A549 (cell line): ENCODE measurements around the gene GRIK1. TPM values are rescaled to one million over a fixed set of nuclear protein-coding genes. Genes with fewer than 3 reads are reported as not detected.

Source experiments
- ATAC-seq, 2 experiments: fragments of 200-7000 bp in 1 of 2; fragments of >200 bp in 1 of 2; cut with Nextera tagmentation in 1 of 2; cut with Tn5 transposase in 1 of 2; 3 replicates each; pipeline versions ENCODE4 v1.8.0 to v1.9.1; 2018 to 2020; ENCODE audit warnings: mild to moderate bottlenecking in 1 of 2, moderate library complexity in 1 of 2
- CTCF ChIA-PET: fragments of 300-600 bp; sonication (Branson Sonifier 250); formaldehyde crosslinking; extraction: SDS; loops from one replicate; lab custom pipeline; 2021; ENCODE audit warnings: antibody characterized with exemption, inconsistent platforms; lab: Yijun Ruan, JAX
- POLR2A ChIA-PET: fragments of 350-600 bp; formaldehyde crosslinking; extraction: SDS; loops from one replicate; lab custom pipeline; 2021; ENCODE audit warnings: antibody characterized with exemption, inconsistent platforms; lab: Yijun Ruan, JAX
- DNase-seq, 2 experiments: peaks; one replicate each; pipeline versions ENCODE4 v3.0.0 to v3.0.0-alpha.2; 2011 to 2016; ENCODE audit warnings: low read depth in 1 of 2, low spot score in 1 of 2
- FAIRE-seq: peaks from 2 replicates; lab custom pipeline; 2011; peaks lifted over from hg19 to GRCh38; lab: Jason Lieb, UNC
- H3K27ac ChIP-seq, 2 experiments: fragments of >200 bp; sonication (Bioruptor Twin); formaldehyde crosslinking; 3 replicates each; pipeline ENCODE4 v1.5.1; 2016 to 2017
- H3K4me1 ChIP-seq: fragments of >200 bp; sonication (Bioruptor Twin); formaldehyde crosslinking; 3 replicates; pipeline ENCODE4 v1.6.1; 2016
- H3K4me2 ChIP-seq: fragments of >200 bp; sonication (Bioruptor Twin); formaldehyde crosslinking; 3 replicates; pipeline ENCODE4 v1.6.1; 2016
- H3K4me3 ChIP-seq: fragments of >200 bp; sonication (Bioruptor Twin); formaldehyde crosslinking; 3 replicates; pipeline ENCODE4 v1.5.1; 2016
- H3K9me3 ChIP-seq: fragments of >200 bp; sonication (Bioruptor Twin); formaldehyde crosslinking; 3 replicates; pipeline ENCODE4 v1.6.1; 2016
- CBX2 ChIP-seq: fragments of 200-600 bp; sonication (generic); IDR thresholded peaks from 2 replicates; pipeline ENCODE4 v1.6.1; 2016; ENCODE audit warnings: low read depth, mild to moderate bottlenecking, borderline replicate concordance
- CBX8 ChIP-seq: fragments of 200-600 bp; sonication (generic); IDR thresholded peaks from 2 replicates; pipeline ENCODE4 v1.6.1; 2016
- CEBPB ChIP-seq, 2 experiments: fragments of >200 bp in 1 of 2; sonication (Bioruptor Twin) in 1 of 2; formaldehyde crosslinking in 1 of 2; IDR thresholded peaks; 2 replicates each; pipeline ENCODE4 v1.6.1; 2012 to 2016
- CHD4 ChIP-seq: fragments of 200-600 bp; sonication (generic); IDR thresholded peaks from 2 replicates; pipeline ENCODE4 v1.6.1; 2016; ENCODE audit warnings: antibody characterized with exemption, mild to moderate bottlenecking, borderline replicate concordance
- FOSL2 ChIP-seq, 2 experiments: fragments of 450-650 bp in 1 of 2; fragments of >200 bp in 1 of 2; sonication (Bioruptor Twin) in 1 of 2; formaldehyde crosslinking; IDR thresholded peaks; 2 replicates each; pipeline versions ENCODE4 v1.5.0 to v1.6.1; 2016 to 2020; ENCODE audit warnings: mild to moderate bottlenecking in 1 of 2, moderate library complexity in 1 of 2
- FOXS1 ChIP-seq: fragments of 250-450 bp; sonication (Bioruptor Pico); IDR thresholded peaks from 2 replicates; pipeline ENCODE4 v1.5.0; 2020; ENCODE audit warnings: mild to moderate bottlenecking, moderate library complexity
- GATA3 ChIP-seq: IDR thresholded peaks from 2 replicates; pipeline ENCODE4 v1.6.1; 2012; ENCODE audit warnings: borderline replicate concordance
- HDAC2 ChIP-seq: fragments of 200-600 bp; sonication (generic); IDR thresholded peaks from 2 replicates; pipeline ENCODE4 v1.6.1; 2016
- HOXB13 ChIP-seq: fragments of 250-450 bp; sonication (Bioruptor Pico); IDR thresholded peaks from 2 replicates; pipeline ENCODE4 v1.5.0; 2020; ENCODE audit warnings: low read depth, mild to moderate bottlenecking, moderate library complexity
- HOXB5 ChIP-seq: fragments of 250-450 bp; sonication (Bioruptor Pico); IDR thresholded peaks from 2 replicates; pipeline ENCODE4 v1.5.0; 2020; ENCODE audit warnings: mild to moderate bottlenecking, moderate library complexity
- JUN ChIP-seq, 2 experiments: fragments of >200 bp; sonication (Bioruptor Twin); formaldehyde crosslinking; IDR thresholded peaks; 2 replicates in 1 of 2; 3 replicates in 1 of 2; pipeline ENCODE4 v1.6.1; 2016 to 2017
- KDM1A ChIP-seq: fragments of 200-600 bp; sonication (generic); IDR thresholded peaks from 2 replicates; pipeline ENCODE4 v1.6.1; 2016; ENCODE audit warnings: low read depth, mild to moderate bottlenecking
- KDM5A ChIP-seq: fragments of 200-600 bp; sonication (generic); IDR thresholded peaks from 2 replicates; pipeline ENCODE4 v1.6.1; 2016; ENCODE audit warnings: antibody characterized with exemption, mild to moderate bottlenecking
- NFE2L2 ChIP-seq: fragments of 150-350 bp; conservative IDR thresholded peaks from 2 replicates; pipeline ENCODE4 v1.6.1; 2014; ENCODE audit warnings: low read length
- NR3C1 ChIP-seq: fragments of >200 bp; sonication (Bioruptor Twin); formaldehyde crosslinking; IDR thresholded peaks from 3 replicates; pipeline ENCODE4 v1.6.1; 2017
- PHF8 ChIP-seq: fragments of 200-600 bp; sonication (generic); IDR thresholded peaks from 2 replicates; pipeline ENCODE4 v1.6.1; 2016; ENCODE audit warnings: low read depth, mild to moderate bottlenecking, antibody characterized with exemption, moderate library complexity, borderline replicate concordance
- POLR2A ChIP-seq: IDR thresholded peaks from 2 replicates; pipeline ENCODE4 v1.6.1; 2012; ENCODE audit warnings: mild to moderate bottlenecking, low read length
- RAD21 ChIP-seq, 2 experiments: fragments of >200 bp in 1 of 2; sonication (Bioruptor Twin) in 1 of 2; formaldehyde crosslinking in 1 of 2; IDR thresholded peaks in 1 of 2; conservative IDR thresholded peaks in 1 of 2; 2 replicates in 1 of 2; 3 replicates in 1 of 2; pipeline ENCODE4 v1.6.1; 2012 to 2018; ENCODE audit warnings: inconsistent platforms in 1 of 2
- RCOR1 ChIP-seq: fragments of 150-350 bp; IDR thresholded peaks from 2 replicates; pipeline ENCODE4 v1.6.1; 2014; ENCODE audit warnings: antibody characterized with exemption, low read length, low read depth
- RFX5 ChIP-seq: fragments of 450-650 bp; IDR thresholded peaks from 2 replicates; pipeline ENCODE4 v1.7.1; 2014; ENCODE audit warnings: antibody characterized with exemption, mild to moderate bottlenecking, moderate library complexity
- SMC3 ChIP-seq: fragments of >200 bp; sonication (Bioruptor Twin); formaldehyde crosslinking; IDR thresholded peaks from 3 replicates; pipeline ENCODE4 v1.6.1; 2018; ENCODE audit warnings: inconsistent platforms
- ZC3H11A ChIP-seq: fragments of 450-650 bp; IDR thresholded peaks from 2 replicates; pipeline ENCODE4 v1.6.1; 2014; ENCODE audit warnings: antibody characterized with exemption, mild to moderate bottlenecking
- ZFP36 ChIP-seq: fragments of 450-650 bp; IDR thresholded peaks from 2 replicates; pipeline ENCODE4 v1.6.1; 2014; ENCODE audit warnings: borderline replicate concordance; ENCODE audit not compliant: partially characterized antibody
- ZNF302 ChIP-seq: fragments of 250-450 bp; sonication (Bioruptor Pico); IDR thresholded peaks from 2 replicates; pipeline ENCODE4 v1.9.0; 2021; ENCODE audit warnings: inconsistent platforms, mild to moderate bottlenecking, moderate library complexity
- WGBS: methylation state at CpG from one replicate; pipeline ENCODE4 v1.1.6; 2017; ENCODE audit errors: missing lambda C conversion rate; 5-methylcytosine and 5-hydroxymethylcytosine counted together
- polyA plus RNA-seq, 4 experiments: library from polyadenylated mRNA; depleted of rRNA in 3 of 4; stranded (reverse); fragments of >200 nt; fragmentation: RNase III in 1 of 4; extraction: RNeasy Plus Mini Kit Qiagen cat#74134 plus additional on column Dnase treatment in 1 of 4; gene quantifications; 2 replicates in 3 of 4; 3 replicates in 1 of 4; pipeline ENCODE4 v1.2.3, GENCODE V29; 2011 to 2017
- TF ChIP-seq, protein P1 (sequence below): IDR thresholded peaks from 2 replicates; pipeline ENCODE4 v1.6.1; 2012
- TF ChIP-seq, protein P2 (sequence below): fragments of 200-600 bp; sonication (generic); IDR thresholded peaks from 2 replicates; pipeline ENCODE4 v1.6.1; 2016; ENCODE audit warnings: antibody characterized with exemption, mild to moderate bottlenecking, moderate library complexity
- TF ChIP-seq, protein P3 (sequence below): fragments of 150-350 bp; IDR thresholded peaks from 2 replicates; pipeline ENCODE4 v1.6.1; 2014; ENCODE audit warnings: low read depth, mild to moderate bottlenecking, low read length
- TF ChIP-seq, protein P4 (sequence below): fragments of 250-450 bp; sonication (Bioruptor Pico); IDR thresholded peaks from 2 replicates; pipeline ENCODE4 v1.5.0; 2021; ENCODE audit warnings: mild to moderate bottlenecking, moderate library complexity, borderline replicate concordance
- TF ChIP-seq, protein P5 (sequence below): fragments of 250-450 bp; sonication (Bioruptor Pico); IDR thresholded peaks from 2 replicates; pipeline ENCODE4 v1.5.0; 2020; ENCODE audit warnings: low read depth, mild to moderate bottlenecking, moderate library complexity

GRIK1 gene
- polyA plus RNA-seq, 2 of the 4 experiments (the other 2 are of a cell fraction) = not detected

DNA sequence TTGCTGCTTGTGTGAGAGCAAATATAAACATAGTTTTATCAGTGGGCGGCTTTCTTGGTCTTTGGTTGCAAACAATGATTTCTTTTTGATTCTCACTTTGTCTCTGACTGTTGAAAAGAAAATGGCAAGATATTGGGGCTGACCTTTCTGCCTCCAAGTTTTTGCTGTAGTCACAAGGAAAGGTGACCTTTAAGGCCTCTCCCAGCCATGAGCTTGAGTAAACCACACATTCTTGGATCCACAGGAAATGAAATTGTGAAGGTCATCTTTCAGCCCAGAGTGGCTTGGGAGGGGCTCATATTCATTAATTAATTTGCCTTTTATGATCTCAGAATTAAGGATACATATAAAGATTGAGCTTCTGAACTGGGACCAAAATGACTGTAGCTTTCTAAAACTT lies 399.5 kb downstream of the GRIK1 start:
- CTCF ChIA-PET = interaction anchor here (0.6 kb wide), 1 partner anchor 41 kb away, joined by 4 read pairs; no protein-coding TSS in a partner anchor
- TF ChIP-seq CHD4 (no peak), CBX8 (no peak), CEBPB (IDR thresholded peaks at IDR 0.05) (no peak), CBX2 (no peak)
- TF ChIP-seq, protein P1, sequence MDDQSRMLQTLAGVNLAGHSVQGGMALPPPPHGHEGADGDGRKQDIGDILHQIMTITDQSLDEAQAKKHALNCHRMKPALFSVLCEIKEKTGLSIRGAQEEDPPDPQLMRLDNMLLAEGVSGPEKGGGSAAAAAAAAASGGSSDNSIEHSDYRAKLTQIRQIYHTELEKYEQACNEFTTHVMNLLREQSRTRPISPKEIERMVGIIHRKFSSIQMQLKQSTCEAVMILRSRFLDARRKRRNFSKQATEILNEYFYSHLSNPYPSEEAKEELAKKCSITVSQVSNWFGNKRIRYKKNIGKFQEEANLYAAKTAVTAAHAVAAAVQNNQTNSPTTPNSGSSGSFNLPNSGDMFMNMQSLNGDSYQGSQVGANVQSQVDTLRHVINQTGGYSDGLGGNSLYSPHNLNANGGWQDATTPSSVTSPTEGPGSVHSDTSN = no peak
- H3K4me2 ChIP-seq = no peak overlapping the region
- no peaks in the 10 kb centered on the region for H3K9me3 ChIP-seq
- 59% methylated on average over 1 of the region's 1 CpG for WGBS
- H3K4me1 ChIP-seq = no peaks in the 10 kb centered on the region
- no peak overlapping the region for H3K4me3 ChIP-seq
- no peak overlapping the region for H3K27ac ChIP-seq
- ATAC-seq (no peak), DNase-seq (no peak), FAIRE-seq (no peak)
- POLR2A ChIA-PET = no interaction called here

DNA sequence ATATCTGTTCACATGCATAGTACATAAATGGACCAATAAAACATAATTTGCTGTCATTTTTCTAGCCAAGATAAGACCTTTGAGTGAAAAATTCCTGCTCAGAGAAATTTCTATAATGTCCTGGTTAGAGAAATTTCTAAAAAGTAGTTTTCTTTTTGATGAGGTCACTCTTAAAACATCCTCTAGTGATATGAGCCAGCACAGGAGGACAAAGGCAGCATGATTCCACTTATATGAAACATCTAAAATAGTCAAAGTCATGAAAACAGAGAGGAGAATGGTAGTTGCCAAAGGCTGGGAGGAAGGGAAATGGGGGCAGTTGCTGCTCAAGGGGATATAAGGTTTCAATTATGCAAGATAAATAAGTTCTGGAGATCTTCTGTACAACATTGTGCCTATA lies 401.7 kb downstream of the GRIK1 start:
- no peak overlapping the region for H3K4me2 ChIP-seq
- no peak overlapping the region for H3K4me3 ChIP-seq
- no peaks in the 10 kb centered on the region for H3K4me1 ChIP-seq
- ChIA-PET POLR2A (no interaction called here), CTCF (no interaction called here)
- no peak for ATAC-seq
- no peak overlapping the region for H3K27ac ChIP-seq
- no peak for DNase-seq
- no peaks in the 10 kb centered on the region for H3K9me3 ChIP-seq
- TF ChIP-seq RFX5 (no peak), FOXS1 (no peak), NFE2L2 (no peak), FOSL2 (IDR thresholded peaks at IDR 0.05) (no peak), FOSL2 (CRISPR knock-in tag; IDR thresholded peaks at IDR 0.05) (no peak), JUN (IDR thresholded peaks at IDR 0.05) (no peak), SMC3 (no peak), HOXB5 (no peak), ZFP36 (no peak), GATA3 (no peak), POLR2A (no peak), NR3C1 (no peak), HDAC2 (no peak), RCOR1 (no peak), ZNF302 (CRISPR knock-in tag) (no peak)
- TF ChIP-seq, protein P2, sequence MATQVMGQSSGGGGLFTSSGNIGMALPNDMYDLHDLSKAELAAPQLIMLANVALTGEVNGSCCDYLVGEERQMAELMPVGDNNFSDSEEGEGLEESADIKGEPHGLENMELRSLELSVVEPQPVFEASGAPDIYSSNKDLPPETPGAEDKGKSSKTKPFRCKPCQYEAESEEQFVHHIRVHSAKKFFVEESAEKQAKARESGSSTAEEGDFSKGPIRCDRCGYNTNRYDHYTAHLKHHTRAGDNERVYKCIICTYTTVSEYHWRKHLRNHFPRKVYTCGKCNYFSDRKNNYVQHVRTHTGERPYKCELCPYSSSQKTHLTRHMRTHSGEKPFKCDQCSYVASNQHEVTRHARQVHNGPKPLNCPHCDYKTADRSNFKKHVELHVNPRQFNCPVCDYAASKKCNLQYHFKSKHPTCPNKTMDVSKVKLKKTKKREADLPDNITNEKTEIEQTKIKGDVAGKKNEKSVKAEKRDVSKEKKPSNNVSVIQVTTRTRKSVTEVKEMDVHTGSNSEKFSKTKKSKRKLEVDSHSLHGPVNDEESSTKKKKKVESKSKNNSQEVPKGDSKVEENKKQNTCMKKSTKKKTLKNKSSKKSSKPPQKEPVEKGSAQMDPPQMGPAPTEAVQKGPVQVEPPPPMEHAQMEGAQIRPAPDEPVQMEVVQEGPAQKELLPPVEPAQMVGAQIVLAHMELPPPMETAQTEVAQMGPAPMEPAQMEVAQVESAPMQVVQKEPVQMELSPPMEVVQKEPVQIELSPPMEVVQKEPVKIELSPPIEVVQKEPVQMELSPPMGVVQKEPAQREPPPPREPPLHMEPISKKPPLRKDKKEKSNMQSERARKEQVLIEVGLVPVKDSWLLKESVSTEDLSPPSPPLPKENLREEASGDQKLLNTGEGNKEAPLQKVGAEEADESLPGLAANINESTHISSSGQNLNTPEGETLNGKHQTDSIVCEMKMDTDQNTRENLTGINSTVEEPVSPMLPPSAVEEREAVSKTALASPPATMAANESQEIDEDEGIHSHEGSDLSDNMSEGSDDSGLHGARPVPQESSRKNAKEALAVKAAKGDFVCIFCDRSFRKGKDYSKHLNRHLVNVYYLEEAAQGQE = no peak
- TF ChIP-seq, protein P3, sequence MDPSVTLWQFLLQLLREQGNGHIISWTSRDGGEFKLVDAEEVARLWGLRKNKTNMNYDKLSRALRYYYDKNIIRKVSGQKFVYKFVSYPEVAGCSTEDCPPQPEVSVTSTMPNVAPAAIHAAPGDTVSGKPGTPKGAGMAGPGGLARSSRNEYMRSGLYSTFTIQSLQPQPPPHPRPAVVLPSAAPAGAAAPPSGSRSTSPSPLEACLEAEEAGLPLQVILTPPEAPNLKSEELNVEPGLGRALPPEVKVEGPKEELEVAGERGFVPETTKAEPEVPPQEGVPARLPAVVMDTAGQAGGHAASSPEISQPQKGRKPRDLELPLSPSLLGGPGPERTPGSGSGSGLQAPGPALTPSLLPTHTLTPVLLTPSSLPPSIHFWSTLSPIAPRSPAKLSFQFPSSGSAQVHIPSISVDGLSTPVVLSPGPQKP = no peak
- no peak for FAIRE-seq

DNA sequence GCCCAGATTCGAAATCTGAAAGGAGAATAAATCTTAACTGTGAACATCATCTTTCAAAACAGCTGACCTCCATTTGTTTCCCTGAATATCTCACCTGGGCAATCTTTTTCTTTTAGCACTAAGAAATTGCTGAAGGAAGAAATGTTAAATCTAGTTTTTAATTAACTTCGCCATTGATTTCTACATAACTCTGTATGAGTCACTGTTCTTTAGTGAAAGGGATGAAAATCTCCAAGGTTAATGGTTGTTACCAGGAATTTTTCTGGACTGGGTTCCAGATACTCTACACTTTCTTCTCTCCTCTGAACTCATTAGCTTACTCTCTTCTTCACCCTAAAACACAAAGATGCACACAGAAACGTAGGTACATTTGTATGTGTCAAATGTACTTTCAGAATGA lies 405.3 kb downstream of the GRIK1 start:
- Histone ChIP-seq H3K4me3 (no peak overlapping the region), H3K27ac (no peak overlapping the region), H3K9me3 (no peaks in the 10 kb centered on the region)
- POLR2A ChIA-PET = no interaction called here
- FAIRE-seq = no peak
- no peak for TF ChIP-seq KDM5A
- TF ChIP-seq KDM1A = no peak
- TF ChIP-seq HOXB13 (CRISPR knock-in tag) = no peak
- TF ChIP-seq FOXS1 = no peak
- TF ChIP-seq, protein P4, sequence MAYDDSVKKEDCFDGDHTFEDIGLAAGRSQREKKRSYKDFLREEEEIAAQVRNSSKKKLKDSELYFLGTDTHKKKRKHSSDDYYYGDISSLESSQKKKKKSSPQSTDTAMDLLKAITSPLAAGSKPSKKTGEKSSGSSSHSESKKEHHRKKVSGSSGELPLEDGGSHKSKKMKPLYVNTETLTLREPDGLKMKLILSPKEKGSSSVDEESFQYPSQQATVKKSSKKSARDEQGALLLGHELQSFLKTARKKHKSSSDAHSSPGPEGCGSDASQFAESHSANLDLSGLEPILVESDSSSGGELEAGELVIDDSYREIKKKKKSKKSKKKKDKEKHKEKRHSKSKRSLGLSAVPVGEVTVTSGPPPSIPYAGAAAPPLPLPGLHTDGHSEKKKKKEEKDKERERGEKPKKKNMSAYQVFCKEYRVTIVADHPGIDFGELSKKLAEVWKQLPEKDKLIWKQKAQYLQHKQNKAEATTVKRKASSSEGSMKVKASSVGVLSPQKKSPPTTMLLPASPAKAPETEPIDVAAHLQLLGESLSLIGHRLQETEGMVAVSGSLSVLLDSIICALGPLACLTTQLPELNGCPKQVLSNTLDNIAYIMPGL (CRISPR knock-in tag) = no peak
- TF ChIP-seq PHF8 = no peak
- no peak for TF ChIP-seq ZC3H11A
- no peak for TF ChIP-seq RAD21 (conservative IDR thresholded peaks at IDR 0.05 in 1 of 2, IDR thresholded peaks at IDR 0.05 in 1 of 2)
- TF ChIP-seq POLR2A = no peak
- no peak for TF ChIP-seq RCOR1
- TF ChIP-seq NR3C1 = no peak
- no peak for TF ChIP-seq RFX5
- TF ChIP-seq, protein P5, sequence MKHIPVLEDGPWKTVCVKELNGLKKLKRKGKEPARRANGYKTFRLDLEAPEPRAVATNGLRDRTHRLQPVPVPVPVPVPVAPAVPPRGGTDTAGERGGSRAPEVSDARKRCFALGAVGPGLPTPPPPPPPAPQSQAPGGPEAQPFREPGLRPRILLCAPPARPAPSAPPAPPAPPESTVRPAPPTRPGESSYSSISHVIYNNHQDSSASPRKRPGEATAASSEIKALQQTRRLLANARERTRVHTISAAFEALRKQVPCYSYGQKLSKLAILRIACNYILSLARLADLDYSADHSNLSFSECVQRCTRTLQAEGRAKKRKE = no peak
- no peak for TF ChIP-seq HOXB5
- TF ChIP-seq, all 56 proteins: peak for 0
- ATAC-seq (no peak), DNase-seq (no peak)
- no peaks in the 10 kb centered on the region for H3K4me1 ChIP-seq
- H3K4me2 ChIP-seq = no peak overlapping the region
- CTCF ChIA-PET = interaction anchor here (0.5 kb wide), 1 partner anchor 22 kb away, joined by 3 read pairs; no protein-coding TSS in a partner anchor
- 13% methylated on average over 3 of the region's 3 CpGs for WGBS
